ENCODE data around the gene MPHOSPH9.

The MPHOSPH9 gene

GRCh38 chr12:123129621-123130020 is 103.3 kb downstream of the MPHOSPH9 start:
- ChIA-PET CTCF (interaction anchor here (1.0 to 1.9 kb wide), 2 partner anchors 24 to 31 kb away, joined by 3 to 4 read pairs; no protein-coding TSS in a partner anchor), POLR2A (no interaction called here)
- TF ChIP-seq CTCF (IDR thresholded peaks at IDR 0.05; ENCODE audit: control extremely low read depth, extremely low read depth, low read depth, missing control alignments): no peak
- no peak for DNase-seq (ENCODE audit: extremely low spot score)

DNA sequence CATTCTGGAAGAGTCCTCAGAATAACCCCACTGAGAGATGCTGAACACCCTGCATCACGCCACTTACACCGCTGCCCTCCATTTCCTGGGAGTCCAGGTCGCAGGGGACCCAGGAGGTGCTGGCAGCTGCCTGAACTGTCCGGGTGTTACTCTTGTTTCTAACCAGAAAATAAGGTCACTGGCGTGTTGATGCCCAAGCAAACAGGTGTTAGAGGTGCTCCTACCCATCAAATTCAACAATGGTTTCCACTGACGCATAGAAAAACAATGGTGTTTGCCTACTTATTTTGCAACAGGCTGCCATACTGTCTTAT is 105.8 kb downstream of the MPHOSPH9 start:
- TF ChIP-seq CTCF (IDR thresholded peaks at IDR 0.05; ENCODE audit: control extremely low read depth, extremely low read depth, low read depth, missing control alignments): no peak
- ChIA-PET CTCF (interaction anchor here (1.1 to 1.3 kb wide), 2 partner anchors 10 to 13 kb away, joined by 3 to 5 read pairs; no protein-coding TSS in a partner anchor), POLR2A (no interaction called here)
- DNase-seq (ENCODE audit: extremely low spot score): no peak

DNA sequence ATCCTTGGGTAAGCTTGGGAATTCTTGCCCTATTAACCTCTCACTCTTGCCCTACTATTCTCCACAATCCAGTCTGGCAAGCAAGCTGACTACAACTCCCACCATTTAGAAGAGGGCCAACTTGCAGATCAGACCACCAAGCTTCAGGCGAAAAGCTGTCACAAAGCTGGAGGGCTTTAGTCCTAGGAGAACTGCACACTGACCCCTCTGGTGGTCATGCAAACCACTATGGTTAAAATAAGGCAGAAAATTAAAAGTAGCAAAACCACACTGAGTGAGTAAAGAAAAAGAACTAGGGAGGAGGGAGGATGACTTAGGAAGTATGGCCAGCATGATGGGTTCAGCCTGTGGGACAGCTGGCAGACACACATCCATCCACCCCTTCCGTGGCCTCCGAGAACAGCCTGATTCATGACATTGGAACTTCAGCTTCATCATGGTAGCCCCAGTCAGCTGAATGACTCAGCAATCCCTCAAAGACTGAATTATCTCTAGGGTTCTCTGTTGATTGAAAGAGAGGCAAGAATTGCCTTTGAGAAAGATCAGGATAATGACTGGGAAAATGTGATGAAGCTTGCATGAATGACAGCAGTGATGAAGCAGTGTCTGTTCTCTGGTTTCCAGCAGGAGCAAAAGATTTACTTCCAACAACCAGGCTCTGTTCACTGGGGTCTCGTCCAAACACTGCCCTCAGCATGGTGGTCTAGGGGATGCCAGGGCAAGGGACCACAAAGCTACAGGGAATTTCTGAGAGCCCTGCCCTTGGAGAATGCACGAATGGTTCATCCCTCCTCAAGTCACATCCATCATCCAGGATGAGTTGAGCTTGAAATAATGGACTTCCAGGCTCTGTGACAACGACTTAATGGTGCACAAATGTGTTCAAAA is 106.4 kb downstream of the MPHOSPH9 start:
- no peak for DNase-seq (ENCODE audit: extremely low spot score)
- ChIA-PET CTCF (interaction anchor here (1.1 to 1.3 kb wide), 2 partner anchors 10 to 13 kb away, joined by 3 to 5 read pairs; no protein-coding TSS in a partner anchor), POLR2A (no interaction called here)
- no peak for TF ChIP-seq CTCF (IDR thresholded peaks at IDR 0.05; ENCODE audit: control extremely low read depth, extremely low read depth, low read depth, missing control alignments)

GRCh38 chr12:123122626-123123025 is 110.3 kb downstream of the MPHOSPH9 start:
- TF ChIP-seq CTCF (IDR thresholded peaks at IDR 0.05; ENCODE audit: control extremely low read depth, extremely low read depth, low read depth, missing control alignments): no peak
- ChIA-PET POLR2A (no interaction called here), CTCF (no interaction called here)
- DNase-seq (ENCODE audit: extremely low spot score): no peak

GRCh38 chr12:123121670-123122069 is 111.3 kb downstream of the MPHOSPH9 start:
- ChIA-PET POLR2A (no interaction called here), CTCF (interaction anchor here (1.0 to 1.6 kb wide), 3 partner anchors 14 to 32 kb away, joined by 3 to 6 read pairs (median 5); no protein-coding TSS in a partner anchor)
- no peak for DNase-seq (ENCODE audit: extremely low spot score)
- TF ChIP-seq CTCF (IDR thresholded peaks at IDR 0.05; ENCODE audit: control extremely low read depth, extremely low read depth, low read depth, missing control alignments): no peak

DNA sequence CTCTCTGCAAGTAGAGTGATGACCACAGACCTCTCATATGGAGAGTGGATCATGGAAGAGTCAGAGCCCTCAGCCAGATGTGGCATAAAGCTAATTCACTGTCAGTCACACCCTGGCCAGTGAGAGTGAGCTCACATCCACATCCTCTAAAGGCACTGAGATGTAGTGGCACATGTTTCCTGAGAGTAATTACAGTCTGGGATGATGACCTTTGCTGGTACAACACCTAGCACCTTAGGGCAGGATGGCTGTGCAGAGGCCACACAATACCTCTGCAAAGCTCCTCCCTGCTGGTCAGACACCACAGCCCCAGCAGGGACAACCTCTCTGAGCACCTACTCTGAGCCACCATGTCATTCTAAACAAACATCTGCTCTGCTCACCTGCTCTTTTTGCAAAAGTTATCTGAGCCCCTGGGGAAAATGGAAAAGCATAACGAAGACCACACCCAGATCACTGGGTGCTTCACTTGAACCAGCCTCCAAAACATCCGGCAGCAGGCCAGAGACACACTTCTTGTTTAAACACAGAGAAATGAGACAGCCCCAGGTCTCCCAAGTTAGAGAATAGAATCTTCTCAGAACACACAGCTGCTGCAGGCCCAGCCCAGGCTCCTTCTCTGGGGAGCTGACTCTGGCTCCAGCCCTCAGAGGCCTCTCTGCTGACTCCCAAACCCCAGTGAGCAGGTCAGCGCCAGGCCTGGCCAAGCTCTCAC is 112.3 kb downstream of the MPHOSPH9 start:
- ChIA-PET CTCF (interaction anchor here (0.9 to 3.5 kb wide), 5 partner anchors 11 to 117 kb away, joined by 3 to 12 read pairs (median 5); no protein-coding TSS in a partner anchor), POLR2A (interaction anchor here (0.9 to 1.2 kb wide), 2 partner anchors 112 to 263 kb away, joined by 3 to 4 read pairs; partner anchors contain the start of genes MPHOSPH9 and MTRFR)
- DNase-seq (ENCODE audit: extremely low spot score): no peak

More for the DNA sequence above, 112.3 kb downstream of the MPHOSPH9 start:
- no peak for TF ChIP-seq CTCF (IDR thresholded peaks at IDR 0.05; ENCODE audit: control extremely low read depth, extremely low read depth, low read depth, missing control alignments)

Measured in GM10248 (cell line).